ENCODE results near the gene EN2. TPM values are rescaled to one million over a fixed set of nuclear protein-coding genes. Genes with fewer than 3 reads are reported as not detected.
"Not testable (repeated sequence)": the region's sequence is repeated elsewhere in the genome, so short reads cannot be mapped to it uniquely, and the experiment has no call there.

EN2 gene
- total and polyA plus RNA-seq, 4 donors = 0.02 to 0.06 (median 0.04) TPM; not detected in 1

GRCh38 chr7:155440018-155440410 is 17.9 kb upstream of the EN2 start:
- WGBS, 2 donors = 60 to 62% methylated on average over 8 of the region's 8 CpGs
- Histone ChIP-seq H3K4me3 (no peak overlapping the region), H3K9me3 (ENCODE audit: control insufficient read depth in 4 of 4, insufficient read depth in 3 of 4, low read length in 3 of 4) (peaks cover 0 to 5% (median 0%) of the 10 kb centered on the region in 4 donors), H3K36me3 (ENCODE audit: control insufficient read depth in 4 of 4, insufficient read depth in 4 of 4, low read length in 4 of 4) (no peaks in the 10 kb centered on the region), H3K9ac (ENCODE audit: insufficient read depth in 1 of 2, low read length in 2 of 2) (no peak overlapping the region), H3K27me3 (ENCODE audit: control insufficient read depth in 3 of 3, insufficient read depth in 3 of 3, low read length in 2 of 3) (peaks cover 7 to 87% (median 31%) of the 10 kb centered on the region in 3 donors), H3K27ac (ENCODE audit: low read depth in 1 of 2, low read length in 1 of 2) (no peak overlapping the region), H3K4me1 (ENCODE audit: control insufficient read depth in 5 of 5, insufficient read depth in 5 of 5, low read length in 5 of 5) (peaks cover 0 to 2% (median 0%) of the 10 kb centered on the region in 5 donors)
- DNase-seq = no peak
- no peak for ATAC-seq (ENCODE audit: insufficient read depth, low FRiP score)
- no peak for TF ChIP-seq CTCF (IDR thresholded peaks at IDR 0.05; ENCODE audit: control extremely low read depth, extremely low read depth)

GRCh38 chr7:155441856-155442255 is 16.1 kb upstream of the EN2 start:
- DNase-seq = no peak
- ATAC-seq (ENCODE audit: insufficient read depth, low FRiP score) = no peak
- Histone ChIP-seq H3K9me3 (ENCODE audit: control insufficient read depth in 4 of 4, insufficient read depth in 3 of 4, low read length in 3 of 4) (peaks cover 0 to 5% (median 0%) of the 10 kb centered on the region in 4 donors), H3K9ac (ENCODE audit: insufficient read depth in 1 of 2, low read length in 2 of 2) (no peak overlapping the region), H3K36me3 (ENCODE audit: control insufficient read depth in 4 of 4, insufficient read depth in 4 of 4, low read length in 4 of 4) (no peaks in the 10 kb centered on the region), H3K27ac (ENCODE audit: low read depth in 1 of 2, low read length in 1 of 2) (no peak overlapping the region), H3K4me1 (ENCODE audit: control insufficient read depth in 5 of 5, insufficient read depth in 5 of 5, low read length in 5 of 5) (peaks cover 0 to 2% (median 0%) of the 10 kb centered on the region in 5 donors), H3K27me3 (ENCODE audit: control insufficient read depth in 3 of 3, insufficient read depth in 3 of 3, low read length in 2 of 3) (peaks cover 7 to 89% (median 42%) of the 10 kb centered on the region in 3 donors), H3K4me3 (no peak overlapping the region)
- no peak for TF ChIP-seq CTCF (IDR thresholded peaks at IDR 0.05; ENCODE audit: control extremely low read depth, extremely low read depth)
- 65 to 74% methylated on average over 6 of the region's 6 CpGs for WGBS, 2 donors

GRCh38 chr7:155444746-155445145 is 13.2 kb upstream of the EN2 start:
- no peaks in the 10 kb centered on the region for H3K36me3 ChIP-seq (ENCODE audit: control insufficient read depth in 4 of 4, insufficient read depth in 4 of 4, low read length in 4 of 4)
- no peak overlapping the region for H3K9ac ChIP-seq (ENCODE audit: insufficient read depth in 1 of 2, low read length in 2 of 2)
- no peak for DNase-seq
- no peak overlapping the region for H3K27ac ChIP-seq (ENCODE audit: low read depth in 1 of 2, low read length in 1 of 2)
- H3K4me1 ChIP-seq (ENCODE audit: control insufficient read depth in 5 of 5, insufficient read depth in 5 of 5, low read length in 5 of 5) = peaks cover 0 to 4% (median 0%) of the 10 kb centered on the region in 5 donors
- H3K9me3 ChIP-seq (ENCODE audit: control insufficient read depth in 4 of 4, insufficient read depth in 3 of 4, low read length in 3 of 4) = peaks cover 0 to 2% (median 0%) of the 10 kb centered on the region in 4 donors
- ATAC-seq (ENCODE audit: insufficient read depth, low FRiP score) = no peak
- WGBS, 2 donors = 80 to 94% methylated on average over 8 of the region's 8 CpGs
- TF ChIP-seq CTCF (IDR thresholded peaks at IDR 0.05; ENCODE audit: control extremely low read depth, extremely low read depth) = no peak
- no peak overlapping the region for H3K4me3 ChIP-seq
- peaks cover 18 to 93% (median 59%) of the 10 kb centered on the region in 3 donors for H3K27me3 ChIP-seq (ENCODE audit: control insufficient read depth in 3 of 3, insufficient read depth in 3 of 3, low read length in 2 of 3)

- H3K9ac ChIP-seq (ENCODE audit: insufficient read depth in 1 of 2, low read length in 2 of 2); DNase-seq; ATAC-seq (ENCODE audit: insufficient read depth, low FRiP score); H3K9me3 ChIP-seq (ENCODE audit: control insufficient read depth in 4 of 4, insufficient read depth in 3 of 4, low read length in 3 of 4); H3K4me3 ChIP-seq; H3K27ac ChIP-seq (ENCODE audit: low read depth in 1 of 2, low read length in 1 of 2); H3K36me3 ChIP-seq (ENCODE audit: control insufficient read depth in 4 of 4, insufficient read depth in 4 of 4, low read length in 4 of 4); H3K4me1 ChIP-seq (ENCODE audit: control insufficient read depth in 5 of 5, insufficient read depth in 5 of 5, low read length in 5 of 5): not testable (repeated sequence)
- H3K27me3 ChIP-seq (ENCODE audit: control insufficient read depth in 3 of 3, insufficient read depth in 3 of 3, low read length in 2 of 3) = peaks cover 16 to 93% (median 55%) of the 10 kb centered on the region in 3 donors
- WGBS, 2 donors = 78 to 85% methylated on average over 9 of the region's 9 CpGs
These were observed 12.3 kb upstream of the EN2 start for GRCh38 chr7:155445606-155446005.
